ENCODE data around the gene CLN3. TPM values are rescaled to one million over a fixed set of nuclear protein-coding genes. Genes with fewer than 3 reads are reported as not detected.
"Not testable (repeated sequence)": the region's sequence is repeated elsewhere in the genome, so short reads cannot be mapped to it uniquely, and the experiment has no call there.

CLN3 gene
- polyA plus RNA-seq, 2 of the 4 experiments (the other 2 are of a cell fraction): 17.4 to 21.5 TPM

GRCh38 chr16:28501258-28502232, 9.7 kb upstream of the CLN3 start:
- H3K4me2 ChIP-seq: no peak overlapping the region
- POLR2A ChIA-PET: no interaction called here
- FAIRE-seq (no peak), DNase-seq (ENCODE audit: low read depth in 1 of 2, low spot score in 1 of 2) (no peak), ATAC-seq (no peak)
- H3K27ac ChIP-seq: no peak overlapping the region
- H3K9me3 ChIP-seq: no peaks in the 10 kb centered on the region
- no peak overlapping the region for H3K4me3 ChIP-seq
- CTCF ChIA-PET: no interaction called here
- no peaks in the 10 kb centered on the region for H3K4me1 ChIP-seq
- no peak for TF ChIP-seq RNF2 (IDR thresholded peaks at IDR 0.05; ENCODE audit: borderline replicate concordance, low read depth)
- 74% methylated on average over 12 of the region's 19 CpGs for WGBS (ENCODE audit: missing lambda C conversion rate)

GRCh38 chr16:28500476-28501180, 8.8 kb upstream of the CLN3 start:
- WGBS (ENCODE audit: missing lambda C conversion rate): 78% methylated on average over 18 of the region's 18 CpGs
- H3K4me3 ChIP-seq; ATAC-seq; FAIRE-seq; H3K4me1 ChIP-seq; POLR2A ChIA-PET; DNase-seq (ENCODE audit: low read depth in 1 of 2, low spot score in 1 of 2); H3K9me3 ChIP-seq; H3K4me2 ChIP-seq; H3K27ac ChIP-seq: not testable (repeated sequence)
- CTCF ChIA-PET: interaction anchor here (1.0 kb wide), 1 partner anchor 9 kb away, joined by 3 read pairs; the partner anchor contains the start of gene CLN3

- ChIA-PET POLR2A (no interaction called here), CTCF (interaction anchor here (1.0 kb wide), 1 partner anchor 9 kb away, joined by 3 read pairs; the partner anchor contains the start of gene CLN3)
- H3K4me2 ChIP-seq: no peak overlapping the region
- no peak for TF ChIP-seq POLR2AphosphoS2 (conservative IDR thresholded peaks at IDR 0.05; ENCODE audit: low read length)
- TF ChIP-seq REST (IDR thresholded peaks at IDR 0.05): no peak
- TF ChIP-seq USF2 (IDR thresholded peaks at IDR 0.05): no peak
- TF ChIP-seq TP53 (CRISPR knock-in tag; IDR thresholded peaks at IDR 0.05): no peak
- TF ChIP-seq HOXA7 (CRISPR knock-in tag; IDR thresholded peaks at IDR 0.05): no peak
- no peak for TF ChIP-seq CBX2 (IDR thresholded peaks at IDR 0.05; ENCODE audit: borderline replicate concordance, low read depth)
- TF ChIP-seq BCL3 (IDR thresholded peaks at IDR 0.05): no peak
- no peak for TF ChIP-seq HEYL (CRISPR knock-in tag; IDR thresholded peaks at IDR 0.05)
- no peak for TF ChIP-seq ELK1 (IDR thresholded peaks at IDR 0.05; ENCODE audit: low read depth, low read length)
- no peak overlapping the region for H3K27ac ChIP-seq
- H3K9me3 ChIP-seq: no peaks in the 10 kb centered on the region
- ATAC-seq: no peak
- no peak overlapping the region for H3K4me3 ChIP-seq
- no peak for FAIRE-seq
- DNase-seq (ENCODE audit: low read depth in 1 of 2, low spot score in 1 of 2): no peak
- no peaks in the 10 kb centered on the region for H3K4me1 ChIP-seq
- WGBS (ENCODE audit: missing lambda C conversion rate): 67% methylated on average over 10 of the region's 10 CpGs
These were observed 8.0 kb upstream of the CLN3 start for GRCh38 chr16:28499854-28500253.
